NCI-H526 (cell line): Measurements from ENCODE around the gene YPEL3.
A peak's percentile ranks its signal among the peaks of the same experiment; 100 is the strongest.

Experiments used
- DNase-seq, 2 experiments: peaks; one replicate each; lab custom pipeline; 2025; lab: John Stamatoyannopoulos, UW

Gene YPEL3

GRCh38 chr16:30090610-30091331 is 5.2 kb downstream of the YPEL3 start:
- DNase-seq = no peak

- DNase-seq = no peak
These were observed 7.0 kb downstream of the YPEL3 start for GRCh38 chr16:30088832-30089624.

GRCh38 chr16:30088237-30088831 is 7.7 kb downstream of the YPEL3 start:
- no peak for DNase-seq

- DNase-seq = no peak
These were observed 8.7 kb downstream of the YPEL3 start for GRCh38 chr16:30087181-30087898.

- no peak for DNase-seq
These were observed 9.5 kb downstream of the YPEL3 start for GRCh38 chr16:30086291-30087140.

GRCh38 chr16:30085820-30086219 is 10.2 kb downstream of the YPEL3 start:
- DNase-seq = no peak

- no peak for DNase-seq
These were observed 10.8 kb downstream of the YPEL3 start for GRCh38 chr16:30085247-30085646.

- no peak for DNase-seq
These were observed 11.2 kb downstream of the YPEL3 start for GRCh38 chr16:30084816-30085159.

GRCh38 chr16:30084096-30084815 is 11.8 kb downstream of the YPEL3 start:
- DNase-seq = no peak

GRCh38 chr16:30083216-30084055 is 12.6 kb downstream of the YPEL3 start:
- no peak for DNase-seq

- DNase-seq = no peak
These were observed 13.4 kb downstream of the YPEL3 start for GRCh38 chr16:30082545-30083090.

GRCh38 chr16:30079480-30079879 is 16.5 kb downstream of the YPEL3 start:
- DNase-seq = no peak

- DNase-seq = no peak
These were observed 17.3 kb downstream of the YPEL3 start for GRCh38 chr16:30078744-30079143.

- no peak for DNase-seq
These were observed 18.4 kb downstream of the YPEL3 start for GRCh38 chr16:30077656-30078055.

GRCh38 chr16:30076276-30076791 is 19.7 kb downstream of the YPEL3 start:
- no peak for DNase-seq

- DNase-seq = peak; percentile 61 to 92
These were observed 20.3 kb downstream of the YPEL3 start, which contains the start of gene PPP4C for GRCh38 chr16:30075503-30076275. TSS of gene PPP4C (plus strand) at chr16:30075994. CDS start at chr16:30076378, 384 bp downstream.

GRCh38 chr16:30070490-30070889 is 25.5 kb downstream of the YPEL3 start:
- no peak for DNase-seq
